ENCODE measurements around the gene UCKL1. TPM values are rescaled to one million over a fixed set of nuclear protein-coding genes. Genes with fewer than 3 reads are reported as not detected.
"Not testable (repeated sequence)": the region's sequence is repeated elsewhere in the genome, so short reads cannot be mapped to it uniquely, and the experiment has no call there.

UCKL1 gene
- total RNA-seq, 1 donor from 2014 or later: 33.4 TPM

DNA sequence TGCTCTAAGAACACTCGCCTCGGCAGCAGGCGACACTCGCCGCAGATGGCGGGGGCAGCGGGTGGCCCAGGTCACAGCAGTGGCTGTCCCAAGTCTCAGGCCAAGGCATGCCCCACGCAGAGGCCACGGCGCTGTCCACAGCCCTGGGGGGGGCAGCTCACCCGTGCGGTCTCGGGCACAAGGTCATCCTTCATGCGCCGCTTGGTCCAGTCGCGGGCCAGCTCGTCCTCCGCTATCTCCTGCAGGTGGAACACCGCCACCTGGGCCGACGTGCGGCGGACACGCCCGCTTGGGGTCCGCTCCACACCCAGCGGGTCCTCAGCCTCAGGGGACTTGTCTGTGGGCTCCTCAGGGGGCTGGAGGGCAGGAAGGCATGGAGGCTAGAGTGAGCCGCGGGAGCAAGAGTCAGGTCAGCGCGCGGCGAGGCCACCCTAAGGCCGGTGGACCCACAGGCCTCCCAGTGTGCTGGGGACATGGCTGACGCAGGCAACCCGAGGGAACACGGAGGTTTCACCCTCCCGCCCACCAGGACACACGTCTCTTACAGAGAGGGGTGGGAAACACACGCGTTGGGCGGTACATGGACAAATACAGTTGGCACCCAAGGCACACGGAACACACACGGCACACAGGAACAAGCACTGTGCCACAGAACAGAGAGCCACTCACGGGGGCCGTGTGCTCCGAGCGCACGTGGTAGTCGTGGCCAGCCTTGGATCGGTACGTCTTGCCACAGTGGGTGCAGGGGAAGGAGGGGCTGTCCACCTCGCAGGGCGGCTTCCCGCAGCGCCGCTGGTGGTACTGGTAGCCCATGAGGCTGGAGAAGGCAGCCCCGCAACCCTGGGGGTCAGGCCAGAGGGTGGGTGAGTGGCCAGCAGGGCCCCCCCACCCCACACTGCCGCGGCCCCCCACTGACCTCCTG is 6.5 kb upstream of the UCKL1 start:
- Histone ChIP-seq H3K79me2 (ENCODE audit: insufficient read depth, low read length) (peaks cover 8% of the 10 kb centered on the region), H3K4me1 (ENCODE audit: insufficient read depth, low read length) (no peaks in the 10 kb centered on the region), H3K9ac (ENCODE audit: low read length) (no peak overlapping the region), H4K20me1 (ENCODE audit: insufficient read depth, low read length) (no peaks in the 10 kb centered on the region), H3K27ac (ENCODE audit: low read depth, low read length) (no peak overlapping the region), H3K4me2 (ENCODE audit: low read length) (no peak overlapping the region), H3K27me3 (ENCODE audit: insufficient read depth, low read length) (no peaks in the 10 kb centered on the region), H2AFZ (ENCODE audit: low read depth, low read length) (no peak overlapping the region), H3K4me3 (ENCODE audit: insufficient read depth, low read depth, low read length) (no peak overlapping the region), H3K9me3 (ENCODE audit: insufficient read depth, low read depth, low read length) (peaks cover 32% of the 10 kb centered on the region), H3K36me3 (ENCODE audit: insufficient read depth, low read length) (peaks cover 7% of the 10 kb centered on the region)
- no peaks in the 10 kb centered on the region for H3K27me3 Mint-ChIP-seq (ENCODE audit: low read depth, unreplicated experiment)
- H3K27ac Mint-ChIP-seq (ENCODE audit: unreplicated experiment): no peak overlapping the region
- no peaks in the 10 kb centered on the region for H3K9me3 Mint-ChIP-seq (ENCODE audit: unreplicated experiment)
- TF ChIP-seq CTCF (IDR thresholded peaks at IDR 0.05; ENCODE audit: insufficient read depth, low read depth, low read length) (no peak), EZH2 (IDR thresholded peaks at IDR 0.05; ENCODE audit: insufficient read depth, low read length) (no peak)
- FAIRE-seq: no peak
- DNase-seq (ENCODE audit: low read depth): no peak
- H3K4me3 Mint-ChIP-seq (ENCODE audit: unreplicated experiment): no peak overlapping the region
- H3K36me3 Mint-ChIP-seq (ENCODE audit: low read depth, unreplicated experiment): peaks cover 2% of the 10 kb centered on the region
- no peaks in the 10 kb centered on the region for H3K4me1 Mint-ChIP-seq (ENCODE audit: low read depth, unreplicated experiment)

DNA sequence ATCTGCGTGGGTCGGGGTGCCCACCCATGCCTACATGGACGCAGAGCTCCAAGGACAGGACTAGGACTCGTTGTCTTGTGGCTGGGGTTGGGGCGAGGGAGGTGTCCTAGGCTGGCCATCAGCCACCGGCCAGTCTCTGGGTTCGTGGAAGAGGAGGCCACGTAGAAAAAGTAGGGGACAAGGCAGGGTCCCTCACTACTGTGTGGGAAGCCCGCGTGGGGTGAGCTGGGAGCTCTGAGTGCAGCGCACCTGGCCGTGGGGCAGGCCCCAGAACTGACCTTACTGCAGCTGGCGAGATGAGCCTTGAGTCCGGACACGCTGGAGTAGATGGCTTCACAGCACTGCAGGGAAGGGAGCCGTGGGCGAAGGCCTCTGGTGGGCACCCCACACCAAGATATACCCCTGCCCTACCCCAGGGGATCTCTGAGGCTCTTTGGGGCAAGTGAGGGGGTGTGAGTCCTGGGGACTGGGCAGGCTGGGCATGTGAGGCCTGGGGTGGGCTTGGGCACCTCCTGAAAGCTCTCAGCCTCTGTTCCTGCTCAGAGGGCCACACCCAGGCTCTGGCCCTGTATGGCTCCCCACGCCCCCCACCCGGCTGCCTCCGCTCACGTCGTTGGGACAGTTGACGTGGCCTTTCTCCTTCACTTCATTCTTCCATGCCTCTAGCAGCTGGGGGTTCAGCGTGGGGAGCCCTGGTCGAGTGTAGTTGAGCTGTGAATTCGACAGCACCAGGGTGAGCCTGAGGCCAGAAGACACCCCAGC is 5.6 kb upstream of the UCKL1 start:
- Histone ChIP-seq H4K20me1 (ENCODE audit: insufficient read depth, low read length) (no peaks in the 10 kb centered on the region), H3K36me3 (ENCODE audit: insufficient read depth, low read length) (peaks cover 5% of the 10 kb centered on the region), H2AFZ (ENCODE audit: low read depth, low read length) (no peak overlapping the region), H3K9ac (ENCODE audit: low read length) (no peak overlapping the region), H3K27me3 (ENCODE audit: insufficient read depth, low read length) (no peaks in the 10 kb centered on the region), H3K4me1 (ENCODE audit: insufficient read depth, low read length) (peaks cover 7% of the 10 kb centered on the region), H3K27ac (ENCODE audit: low read depth, low read length) (no peak overlapping the region), H3K4me3 (ENCODE audit: insufficient read depth, low read depth, low read length) (no peak overlapping the region), H3K4me2 (ENCODE audit: low read length) (no peak overlapping the region), H3K79me2 (ENCODE audit: insufficient read depth, low read length) (no peaks in the 10 kb centered on the region), H3K9me3 (ENCODE audit: insufficient read depth, low read depth, low read length) (peaks cover 24% of the 10 kb centered on the region)
- Mint-ChIP-seq H3K4me3 (ENCODE audit: unreplicated experiment) (no peak overlapping the region), H3K36me3 (ENCODE audit: low read depth, unreplicated experiment) (peaks cover 2% of the 10 kb centered on the region), H3K27me3 (ENCODE audit: low read depth, unreplicated experiment) (no peaks in the 10 kb centered on the region), H3K4me1 (ENCODE audit: low read depth, unreplicated experiment) (no peaks in the 10 kb centered on the region), H3K27ac (ENCODE audit: unreplicated experiment) (no peak overlapping the region), H3K9me3 (ENCODE audit: unreplicated experiment) (no peaks in the 10 kb centered on the region)
- DNase-seq (ENCODE audit: low read depth) (no peak), FAIRE-seq (no peak)
- TF ChIP-seq EZH2 (IDR thresholded peaks at IDR 0.05; ENCODE audit: insufficient read depth, low read length): no peak
- no peak for TF ChIP-seq CTCF (IDR thresholded peaks at IDR 0.05; ENCODE audit: insufficient read depth, low read depth, low read length)

DNA sequence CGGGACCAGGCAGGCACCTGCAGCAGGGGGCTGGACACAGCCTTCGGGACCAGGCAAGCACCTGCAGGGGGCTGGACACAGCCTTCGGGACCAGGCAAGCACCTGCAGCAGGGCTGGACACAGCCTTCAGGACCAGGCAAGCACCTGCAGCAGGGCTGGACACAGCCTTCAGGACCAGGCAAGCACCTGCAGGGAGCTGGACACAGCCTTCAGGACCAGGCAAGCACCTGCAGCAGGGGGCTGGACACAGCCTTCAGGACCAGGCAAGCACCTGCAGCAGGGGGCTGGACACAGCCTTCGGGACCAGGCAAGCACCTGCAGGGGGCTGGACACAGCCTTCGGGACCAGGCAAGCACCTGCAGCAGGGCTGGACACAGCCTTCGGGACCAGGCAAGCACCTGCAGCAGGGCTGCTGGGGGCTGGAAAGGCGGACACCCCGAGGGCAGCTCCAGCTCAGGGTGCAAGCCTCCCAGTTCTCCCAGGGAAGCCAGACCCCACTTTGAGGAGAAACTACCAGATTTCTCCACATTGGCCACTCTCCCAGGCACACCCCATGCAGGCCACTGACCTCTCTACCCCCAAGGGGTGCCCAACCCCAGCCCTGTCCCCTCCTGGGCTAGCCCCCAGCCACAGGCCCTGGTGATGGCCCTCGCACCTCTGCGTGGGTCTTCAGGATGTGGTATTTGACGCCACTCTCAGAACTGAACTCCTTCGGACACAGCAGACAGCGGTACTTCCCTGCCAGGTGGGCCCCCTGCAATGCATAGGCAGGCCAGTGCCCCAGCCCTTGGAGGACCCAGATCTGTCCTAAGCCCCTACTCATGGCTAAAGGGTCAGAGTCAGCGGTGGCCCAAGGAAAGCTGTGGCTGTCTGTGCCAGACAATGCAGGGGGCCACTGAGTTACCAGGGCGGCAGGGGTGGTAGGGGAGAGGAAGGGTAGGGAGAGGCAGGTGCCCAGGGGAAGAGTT is 4.7 kb upstream of the UCKL1 start:
- H3K36me3 Mint-ChIP-seq (ENCODE audit: low read depth, unreplicated experiment); H4K20me1 ChIP-seq (ENCODE audit: insufficient read depth, low read length); H3K9me3 Mint-ChIP-seq (ENCODE audit: unreplicated experiment); H3K27ac Mint-ChIP-seq (ENCODE audit: unreplicated experiment); H3K36me3 ChIP-seq (ENCODE audit: insufficient read depth, low read length); H3K4me3 ChIP-seq (ENCODE audit: insufficient read depth, low read depth, low read length); DNase-seq (ENCODE audit: low read depth); H3K79me2 ChIP-seq (ENCODE audit: insufficient read depth, low read length); H3K27me3 ChIP-seq (ENCODE audit: insufficient read depth, low read length); H3K4me2 ChIP-seq (ENCODE audit: low read length); H2AFZ ChIP-seq (ENCODE audit: low read depth, low read length); H3K9ac ChIP-seq (ENCODE audit: low read length); H3K27me3 Mint-ChIP-seq (ENCODE audit: low read depth, unreplicated experiment); H3K4me3 Mint-ChIP-seq (ENCODE audit: unreplicated experiment); H3K27ac ChIP-seq (ENCODE audit: low read depth, low read length); H3K4me1 Mint-ChIP-seq (ENCODE audit: low read depth, unreplicated experiment); FAIRE-seq: not testable (repeated sequence)
- Histone ChIP-seq H3K4me1 (ENCODE audit: insufficient read depth, low read length) (peaks cover 10% of the 10 kb centered on the region), H3K9me3 (ENCODE audit: insufficient read depth, low read depth, low read length) (peaks cover 15% of the 10 kb centered on the region)

Data from astrocyte (in vitro differentiated cells and primary cell).